ENCODE data around the gene ACOT7. TPM values are rescaled to one million over a fixed set of nuclear protein-coding genes. Genes with fewer than 3 reads are reported as not detected.

ACOT7 gene
- total RNA-seq, 1 donor from 2014 or later = 13.8 TPM

DNA sequence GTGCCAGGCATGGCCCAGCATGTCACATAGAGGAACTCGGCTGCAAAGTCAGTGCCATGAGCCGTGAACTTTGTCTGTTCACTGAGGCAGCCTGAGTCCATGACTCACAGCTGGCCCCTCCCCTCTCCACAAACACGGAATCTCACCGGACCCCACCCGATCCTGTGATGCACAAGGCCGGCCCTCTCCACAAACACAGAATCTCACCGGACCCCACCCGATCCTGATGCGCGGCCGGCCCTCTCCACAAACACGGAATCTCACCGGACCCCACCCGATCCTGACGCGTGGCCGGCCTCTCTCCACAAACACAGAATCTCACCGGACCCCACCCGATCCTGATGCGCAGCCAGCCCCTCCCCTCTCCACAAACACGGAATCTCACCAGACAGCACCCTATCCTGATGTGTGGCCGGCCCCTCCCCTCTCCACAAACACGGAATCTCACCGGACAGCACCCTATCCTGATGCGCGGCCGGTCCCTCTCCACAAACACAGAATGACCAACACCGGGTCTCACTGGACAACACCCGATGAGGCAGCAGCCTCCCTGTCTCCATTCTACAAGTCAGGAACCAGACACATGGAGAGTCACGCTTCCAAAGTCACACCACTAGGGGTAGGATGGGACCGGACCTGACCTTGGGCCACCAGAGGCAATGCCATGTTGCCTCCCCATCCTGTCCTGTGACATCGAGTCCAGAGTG is 93.1 kb downstream of the ACOT7 start:
- intact Hi-C loops (cut with DNase I) = no loop called here
- no peak for DNase-seq (ENCODE audit: low spot score)

GRCh38 chr1:6299557-6300165 is 93.9 kb downstream of the ACOT7 start:
- intact Hi-C loops (cut with DNase I) = no loop called here
- no peak for DNase-seq (ENCODE audit: low spot score)

DNA sequence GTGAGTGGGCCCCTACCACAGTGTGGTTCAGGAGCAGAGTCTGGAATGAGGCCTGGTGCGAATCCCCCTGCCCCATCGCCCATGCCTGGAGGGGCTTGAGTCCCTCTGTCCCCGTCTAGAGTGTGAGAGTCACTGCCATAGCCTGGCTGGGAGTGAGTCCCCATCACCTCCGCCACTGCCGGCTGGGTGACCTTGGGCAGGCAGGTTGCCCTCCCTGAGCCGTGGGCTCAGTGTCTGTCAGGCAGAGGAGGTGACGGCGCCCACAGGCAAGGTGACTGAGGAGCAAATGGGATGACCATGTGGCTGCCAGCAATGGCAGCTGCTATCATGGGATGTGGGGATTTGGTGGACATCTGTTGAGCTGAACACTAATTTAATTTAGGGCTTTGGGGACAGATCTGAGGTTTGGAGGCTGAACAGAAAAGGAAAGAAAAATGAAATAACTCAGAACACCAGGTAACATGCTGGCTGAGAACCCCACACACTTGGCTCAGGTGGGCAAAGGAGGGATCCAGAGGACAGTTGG is 94.6 kb downstream of the ACOT7 start:
- no peak for DNase-seq (ENCODE audit: low spot score)
- intact Hi-C loops (cut with DNase I) = no loop called here

- intact Hi-C loops (cut with DNase I) = no loop called here
- no peak for DNase-seq (ENCODE audit: low spot score)
Measured at GRCh38 chr1:6298530-6298929, 95.0 kb downstream of the ACOT7 start.

GRCh38 chr1:6295910-6296309 is 97.7 kb downstream of the ACOT7 start:
- intact Hi-C loops (cut with DNase I) = no loop called here
- DNase-seq (ENCODE audit: low spot score) = no peak

DNA sequence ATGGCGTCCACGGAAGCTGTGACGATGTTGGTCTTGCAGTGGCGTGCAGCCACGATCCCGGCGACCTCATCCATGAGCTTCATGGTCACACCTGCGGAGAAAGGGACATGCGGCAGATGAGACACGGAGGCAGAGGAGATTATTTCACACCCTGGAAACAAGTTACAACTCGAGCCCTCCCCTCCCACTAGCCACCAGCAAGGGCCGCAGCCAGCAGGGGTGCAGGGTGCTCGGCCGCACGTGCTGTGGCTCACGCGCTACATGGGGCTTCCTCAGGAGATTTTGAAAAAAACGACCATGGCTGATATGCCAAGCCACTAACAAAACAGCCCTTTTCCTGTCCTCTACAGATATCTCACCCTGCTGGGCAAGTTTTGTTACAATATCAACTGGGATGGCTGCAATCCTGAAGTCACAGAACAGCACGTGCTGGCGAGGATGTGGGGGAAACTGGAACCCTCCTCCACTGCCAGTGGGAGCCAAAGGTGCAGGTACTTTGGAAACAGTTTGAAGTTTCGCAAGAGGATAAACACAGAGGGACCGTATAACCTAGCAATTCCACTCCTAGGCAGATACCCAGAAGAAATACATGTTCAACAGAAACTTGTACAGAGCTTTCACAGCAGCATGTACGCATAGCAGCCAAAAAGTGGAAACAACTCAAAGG is 98.5 kb downstream of the ACOT7 start:
- DNase-seq (ENCODE audit: low spot score) = no peak
- intact Hi-C loops (cut with DNase I) = no loop called here

- intact Hi-C loops (cut with DNase I) = no loop called here
- DNase-seq (ENCODE audit: low spot score) = no peak
Measured at GRCh38 chr1:6294080-6294889, 99.3 kb downstream of the ACOT7 start.

- intact Hi-C loops (cut with DNase I) = no loop called here
- DNase-seq (ENCODE audit: low spot score) = no peak
Measured at GRCh38 chr1:6292102-6292501, 101.5 kb downstream of the ACOT7 start.

DNA sequence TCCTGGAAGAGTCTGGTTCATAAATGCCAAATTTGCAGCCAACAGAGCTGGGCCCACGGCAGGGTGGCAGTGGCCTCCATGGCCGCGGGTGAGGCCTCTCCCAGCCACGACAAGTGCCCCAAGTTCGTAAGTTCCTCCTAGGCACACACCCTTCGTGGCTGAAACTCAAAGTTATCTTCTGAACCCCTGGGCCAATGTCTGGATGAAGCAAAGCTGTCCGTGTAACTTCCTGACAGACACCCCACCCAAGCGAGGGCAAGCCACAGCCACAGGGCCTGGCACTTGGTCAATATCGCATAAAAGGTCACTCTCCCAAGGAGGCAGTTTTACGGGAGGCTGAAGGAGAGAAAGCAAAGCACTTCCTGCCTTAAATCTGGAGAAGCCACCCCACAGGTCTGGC is 104.9 kb downstream of the ACOT7 start:
- DNase-seq (ENCODE audit: low spot score) = no peak
- intact Hi-C loops (cut with DNase I) = no loop called here

DNA sequence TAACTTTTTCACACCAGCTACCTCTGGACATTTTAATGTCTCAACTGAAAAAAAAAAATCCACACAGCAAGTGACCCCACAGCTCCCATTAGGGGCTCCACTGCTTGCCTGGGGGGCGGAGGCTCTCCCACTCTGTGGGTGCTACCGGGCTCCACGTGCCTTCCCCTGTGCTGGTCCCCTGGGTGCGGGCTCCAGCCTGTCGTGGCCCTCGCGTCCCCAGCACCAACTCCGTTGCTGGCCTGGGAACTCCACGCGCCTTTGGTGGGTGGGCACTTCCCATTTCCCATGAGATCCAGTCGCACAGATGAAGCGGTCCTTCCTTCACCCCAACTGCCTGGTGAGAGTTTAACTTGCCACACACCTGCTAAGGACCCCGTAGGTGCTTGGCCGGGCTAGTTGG is 105.5 kb downstream of the ACOT7 start:
- intact Hi-C loops (cut with DNase I) = no loop called here

GRCh38 chr1:6287431-6287886 is 106.1 kb downstream of the ACOT7 start:
- intact Hi-C loops (cut with DNase I) = no loop called here
- no peak for DNase-seq (ENCODE audit: low spot score)

More for the DNA sequence above, 105.5 kb downstream of the ACOT7 start:
- no peak for DNase-seq (ENCODE audit: low spot score)

DNA sequence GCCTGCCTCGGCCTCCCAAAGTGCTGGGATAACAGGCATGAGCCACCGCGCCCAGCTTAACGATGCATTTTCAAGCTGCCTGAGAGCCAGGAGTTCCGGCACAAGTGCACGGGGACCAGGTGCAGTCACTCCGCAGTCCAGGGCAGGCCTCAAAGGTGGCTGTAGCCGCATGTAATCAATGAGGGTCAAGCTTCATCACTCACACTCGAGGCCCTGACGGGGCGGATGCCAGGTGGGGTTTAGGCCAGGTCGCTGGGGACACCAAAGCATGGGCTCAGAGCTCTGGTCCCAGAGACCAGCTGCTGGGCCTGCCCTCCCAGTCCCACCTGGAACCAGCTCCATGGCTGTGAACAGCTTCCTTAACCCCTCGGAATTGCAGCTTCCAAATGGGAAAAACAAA is 106.5 kb downstream of the ACOT7 start:
- DNase-seq (ENCODE audit: low spot score) = no peak
- intact Hi-C loops (cut with DNase I) = no loop called here

DNA sequence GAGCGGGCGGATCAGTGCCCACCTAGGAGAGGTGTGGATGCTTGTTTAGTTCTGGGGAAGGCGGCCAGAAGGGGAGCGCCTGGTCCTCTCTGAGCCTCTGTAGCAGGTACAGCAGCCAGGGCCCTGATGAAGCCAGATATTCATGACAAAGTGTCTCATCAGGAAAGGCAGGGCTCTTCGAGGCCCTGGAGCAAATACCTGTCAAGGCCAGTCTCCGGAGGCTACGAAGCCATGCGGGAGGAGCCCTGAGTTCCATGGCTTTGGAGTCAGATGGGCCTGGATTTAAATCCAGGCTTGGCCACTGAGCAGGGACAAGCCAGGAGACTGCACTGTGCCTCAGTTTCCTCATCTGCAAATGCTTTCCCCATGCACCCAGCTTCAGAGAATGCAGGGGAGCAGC is 107.3 kb downstream of the ACOT7 start:
- no peak for DNase-seq (ENCODE audit: low spot score)
- intact Hi-C loops (cut with DNase I) = no loop called here

DNA sequence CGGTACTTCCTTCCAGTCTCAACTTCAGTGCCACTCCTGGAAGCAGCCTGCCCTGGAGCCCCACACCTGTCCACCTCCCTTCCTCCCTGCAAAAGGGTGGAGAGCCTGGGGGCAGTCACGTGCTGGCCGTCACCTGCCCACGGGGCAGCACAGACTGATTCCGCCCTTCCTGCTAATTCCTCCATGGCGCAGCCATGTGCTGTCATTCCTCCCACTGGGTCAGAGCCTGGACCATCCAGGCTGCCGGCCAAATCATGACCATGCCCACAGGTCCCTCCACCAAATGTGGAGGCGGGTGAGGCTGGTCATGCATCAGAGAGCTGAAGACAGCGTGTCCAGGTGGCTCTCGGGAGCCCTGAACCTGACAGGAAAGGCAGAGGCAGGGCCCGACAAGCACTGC is 108.2 kb downstream of the ACOT7 start:
- DNase-seq (ENCODE audit: low spot score) = no peak
- intact Hi-C loops (cut with DNase I) = no loop called here

- intact Hi-C loops (cut with DNase I) = no loop called here
- DNase-seq (ENCODE audit: low spot score) = no peak
Measured at GRCh38 chr1:6282577-6283270, 110.8 kb downstream of the ACOT7 start.

DNA sequence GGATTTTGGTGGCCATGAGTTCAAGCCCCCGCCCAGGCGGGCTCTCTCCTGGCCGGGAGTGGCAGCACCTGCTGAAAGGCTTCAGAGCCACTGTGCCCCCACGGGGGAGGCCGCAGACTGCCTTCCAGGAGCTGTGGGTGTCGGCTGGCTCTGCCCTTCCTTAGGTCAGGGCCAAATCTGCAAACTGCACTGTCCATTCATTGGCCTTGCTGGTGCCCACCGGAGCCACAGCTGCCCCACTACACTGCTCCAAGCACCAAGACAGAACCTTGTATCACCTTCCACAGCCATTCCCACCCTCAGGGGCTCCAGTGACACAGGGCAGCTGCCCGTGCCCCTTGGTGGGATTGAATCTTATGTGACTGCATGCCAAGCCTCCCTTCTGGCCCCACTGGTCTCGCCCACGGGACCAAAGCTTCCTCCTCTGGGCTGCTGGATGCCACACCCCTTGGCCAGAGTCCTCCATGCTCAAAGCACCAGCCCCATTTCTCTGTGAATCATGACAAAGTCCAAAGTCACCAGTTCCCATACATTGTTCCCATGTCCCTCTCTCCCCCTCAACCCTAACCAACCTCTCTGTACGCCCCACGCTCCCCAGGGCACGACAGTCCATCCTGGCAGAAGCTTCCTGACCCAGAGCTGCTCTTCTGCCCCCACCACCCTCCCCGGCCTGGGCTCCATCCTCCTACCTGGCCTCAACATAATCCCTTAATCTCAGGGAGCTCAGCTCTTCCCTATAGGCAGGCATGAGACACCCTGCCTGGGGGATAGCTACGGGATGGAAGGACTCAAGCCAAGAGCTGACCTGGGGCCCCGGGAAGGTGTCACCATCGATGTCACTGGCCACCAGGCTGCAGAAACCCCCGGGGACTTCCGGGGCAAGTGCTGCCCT is 111.8 kb downstream of the ACOT7 start:
- intact Hi-C loops (cut with DNase I) = loop anchor here (2.0 kb wide), 1 partner anchor 33 kb away; no protein-coding TSS in a partner anchor
- DNase-seq (ENCODE audit: low spot score) = no peak

DNA sequence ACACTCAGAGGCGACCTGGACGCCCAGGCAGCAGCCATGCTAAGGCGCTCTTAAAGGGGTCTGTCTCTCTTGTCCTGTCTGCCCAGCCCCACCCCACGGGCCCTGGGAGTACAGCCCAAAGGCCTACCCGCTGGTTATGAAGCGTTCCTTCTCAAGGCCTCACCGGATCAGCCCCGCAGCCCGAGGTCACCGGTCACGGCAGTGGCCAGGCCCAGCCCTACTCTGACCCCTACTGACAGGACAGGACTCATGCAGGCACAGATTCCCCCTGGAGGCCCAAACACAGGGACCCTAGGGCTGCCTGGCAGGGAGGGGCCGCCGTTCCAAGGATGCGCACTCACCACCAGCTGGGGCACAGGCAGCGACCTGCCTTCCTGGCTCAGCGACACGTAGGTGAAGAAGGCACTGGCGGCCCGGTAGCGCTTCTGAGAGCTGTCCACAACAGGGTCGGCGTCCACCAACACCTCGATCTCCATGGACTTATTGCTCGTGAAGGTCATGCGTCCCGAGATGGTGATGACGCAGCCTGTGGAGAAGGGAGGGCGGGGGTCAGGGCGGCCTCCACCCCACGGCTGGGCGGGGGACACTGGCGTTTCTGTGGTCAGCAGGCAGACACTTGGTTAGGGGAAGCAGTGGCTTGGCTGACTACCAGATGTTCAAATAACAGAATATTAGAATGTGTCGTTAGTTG is 112.7 kb downstream of the ACOT7 start:
- no peak for DNase-seq (ENCODE audit: low spot score)
- intact Hi-C loops (cut with DNase I) = loop anchor here (2.0 kb wide), 1 partner anchor 32 kb away; no protein-coding TSS in a partner anchor
